Measurements from ENCODE around the gene SPTLC3.

DNA sequence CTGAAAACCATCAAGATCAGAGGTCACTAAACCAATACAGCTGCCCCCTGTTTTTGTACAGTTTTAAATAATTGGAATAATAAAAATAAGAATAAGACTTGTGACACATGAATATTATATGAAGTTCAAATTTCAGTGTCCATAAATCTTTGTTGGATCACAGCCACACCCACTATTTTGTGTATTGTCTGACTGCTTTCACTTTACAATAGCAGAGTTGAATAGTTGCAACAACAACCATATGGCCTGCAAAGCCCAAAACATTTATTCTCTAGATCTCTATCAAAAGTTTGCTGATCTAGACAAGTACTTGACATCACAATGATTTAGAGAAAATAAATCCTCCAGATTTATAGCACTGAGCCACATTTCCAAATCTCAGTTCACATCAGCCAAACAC lies 73.6 kb downstream of the SPTLC3 start:
- no peak for TF ChIP-seq POLR2A (IDR thresholded peaks at IDR 0.05)
- TF ChIP-seq, protein P1, sequence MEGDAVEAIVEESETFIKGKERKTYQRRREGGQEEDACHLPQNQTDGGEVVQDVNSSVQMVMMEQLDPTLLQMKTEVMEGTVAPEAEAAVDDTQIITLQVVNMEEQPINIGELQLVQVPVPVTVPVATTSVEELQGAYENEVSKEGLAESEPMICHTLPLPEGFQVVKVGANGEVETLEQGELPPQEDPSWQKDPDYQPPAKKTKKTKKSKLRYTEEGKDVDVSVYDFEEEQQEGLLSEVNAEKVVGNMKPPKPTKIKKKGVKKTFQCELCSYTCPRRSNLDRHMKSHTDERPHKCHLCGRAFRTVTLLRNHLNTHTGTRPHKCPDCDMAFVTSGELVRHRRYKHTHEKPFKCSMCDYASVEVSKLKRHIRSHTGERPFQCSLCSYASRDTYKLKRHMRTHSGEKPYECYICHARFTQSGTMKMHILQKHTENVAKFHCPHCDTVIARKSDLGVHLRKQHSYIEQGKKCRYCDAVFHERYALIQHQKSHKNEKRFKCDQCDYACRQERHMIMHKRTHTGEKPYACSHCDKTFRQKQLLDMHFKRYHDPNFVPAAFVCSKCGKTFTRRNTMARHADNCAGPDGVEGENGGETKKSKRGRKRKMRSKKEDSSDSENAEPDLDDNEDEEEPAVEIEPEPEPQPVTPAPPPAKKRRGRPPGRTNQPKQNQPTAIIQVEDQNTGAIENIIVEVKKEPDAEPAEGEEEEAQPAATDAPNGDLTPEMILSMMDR (IDR thresholded peaks at IDR 0.05), result no peak
